A549 (cell line): ENCODE data around the gene TTC16. TPM values are rescaled to one million over a fixed set of nuclear protein-coding genes. Genes with fewer than 3 reads are reported as not detected.

Experiments
- ATAC-seq, 2 experiments: fragments of 200-7000 bp in 1 of 2; fragments of >200 bp in 1 of 2; cut with Nextera tagmentation in 1 of 2; cut with Tn5 transposase in 1 of 2; 3 replicates each; pipeline versions ENCODE4 v1.8.0 to v1.9.1; 2018 to 2020; ENCODE audit warnings: mild to moderate bottlenecking in 1 of 2, moderate library complexity in 1 of 2
- CTCF ChIA-PET: fragments of 300-600 bp; sonication (Branson Sonifier 250); formaldehyde crosslinking; extraction: SDS; loops from one replicate; lab custom pipeline; 2021; ENCODE audit warnings: antibody characterized with exemption, inconsistent platforms; lab: Yijun Ruan, JAX
- POLR2A ChIA-PET: fragments of 350-600 bp; formaldehyde crosslinking; extraction: SDS; loops from one replicate; lab custom pipeline; 2021; ENCODE audit warnings: antibody characterized with exemption, inconsistent platforms; lab: Yijun Ruan, JAX
- DNase-seq, 2 experiments: peaks; one replicate each; pipeline versions ENCODE4 v3.0.0 to v3.0.0-alpha.2; 2011 to 2016; ENCODE audit warnings: low read depth in 1 of 2, low spot score in 1 of 2
- FAIRE-seq: peaks from 2 replicates; lab custom pipeline; 2011; peaks lifted over from hg19 to GRCh38; lab: Jason Lieb, UNC
- H3K27ac ChIP-seq, 2 experiments: fragments of >200 bp; sonication (Bioruptor Twin); formaldehyde crosslinking; 3 replicates each; pipeline ENCODE4 v1.5.1; 2016 to 2017
- H3K4me1 ChIP-seq: fragments of >200 bp; sonication (Bioruptor Twin); formaldehyde crosslinking; 3 replicates; pipeline ENCODE4 v1.6.1; 2016
- H3K4me2 ChIP-seq: fragments of >200 bp; sonication (Bioruptor Twin); formaldehyde crosslinking; 3 replicates; pipeline ENCODE4 v1.6.1; 2016
- H3K4me3 ChIP-seq: fragments of >200 bp; sonication (Bioruptor Twin); formaldehyde crosslinking; 3 replicates; pipeline ENCODE4 v1.5.1; 2016
- H3K9me3 ChIP-seq: fragments of >200 bp; sonication (Bioruptor Twin); formaldehyde crosslinking; 3 replicates; pipeline ENCODE4 v1.6.1; 2016
- BHLHE40 ChIP-seq: IDR thresholded peaks from 2 replicates; pipeline ENCODE4 v1.6.1; 2012; ENCODE audit warnings: low read depth, low read length, inconsistent platforms
- CBX8 ChIP-seq: fragments of 200-600 bp; sonication (generic); IDR thresholded peaks from 2 replicates; pipeline ENCODE4 v1.6.1; 2016
- CEBPB ChIP-seq, 2 experiments: fragments of >200 bp in 1 of 2; sonication (Bioruptor Twin) in 1 of 2; formaldehyde crosslinking in 1 of 2; IDR thresholded peaks; 2 replicates each; pipeline ENCODE4 v1.6.1; 2012 to 2016
- EHF ChIP-seq: fragments of 250-450 bp; sonication (Bioruptor Pico); IDR thresholded peaks from 2 replicates; pipeline ENCODE4 v1.5.0; 2020; ENCODE audit warnings: mild to moderate bottlenecking
- EHMT2 ChIP-seq: fragments of 200-600 bp; sonication (generic); IDR thresholded peaks from 2 replicates; pipeline ENCODE4 v1.6.1; 2016; ENCODE audit warnings: antibody characterized with exemption, low read depth, mild to moderate bottlenecking, moderate library complexity
- EP300 ChIP-seq, 2 experiments: fragments of >200 bp; sonication (Bioruptor Twin); formaldehyde crosslinking; IDR thresholded peaks; 2 replicates in 1 of 2; 3 replicates in 1 of 2; pipeline ENCODE4 v1.6.1; 2016 to 2017
- FOXS1 ChIP-seq: fragments of 250-450 bp; sonication (Bioruptor Pico); IDR thresholded peaks from 2 replicates; pipeline ENCODE4 v1.5.0; 2020; ENCODE audit warnings: mild to moderate bottlenecking, moderate library complexity
- GATA3 ChIP-seq: IDR thresholded peaks from 2 replicates; pipeline ENCODE4 v1.6.1; 2012; ENCODE audit warnings: borderline replicate concordance
- HEYL ChIP-seq: fragments of 250-450 bp; sonication (Bioruptor Pico); IDR thresholded peaks from 2 replicates; pipeline ENCODE4 v1.8.0; 2021; ENCODE audit warnings: mild to moderate bottlenecking, moderate library complexity
- HOXA7 ChIP-seq: fragments of 250-450 bp; sonication (Bioruptor Pico); IDR thresholded peaks from 2 replicates; pipeline ENCODE4 v1.5.0; 2020; ENCODE audit warnings: mild to moderate bottlenecking, moderate library complexity
- HOXB13 ChIP-seq: fragments of 250-450 bp; sonication (Bioruptor Pico); IDR thresholded peaks from 2 replicates; pipeline ENCODE4 v1.5.0; 2020; ENCODE audit warnings: low read depth, mild to moderate bottlenecking, moderate library complexity
- HOXB5 ChIP-seq: fragments of 250-450 bp; sonication (Bioruptor Pico); IDR thresholded peaks from 2 replicates; pipeline ENCODE4 v1.5.0; 2020; ENCODE audit warnings: mild to moderate bottlenecking, moderate library complexity
- JUNB ChIP-seq: fragments of >200 bp; sonication (Bioruptor Twin); formaldehyde crosslinking; IDR thresholded peaks from 2 replicates; pipeline ENCODE4 v1.6.1; 2016
- KDM1A ChIP-seq: fragments of 200-600 bp; sonication (generic); IDR thresholded peaks from 2 replicates; pipeline ENCODE4 v1.6.1; 2016; ENCODE audit warnings: low read depth, mild to moderate bottlenecking
- MAZ ChIP-seq: fragments of 150-350 bp; IDR thresholded peaks from 2 replicates; pipeline ENCODE4 v1.6.1; 2014; ENCODE audit warnings: antibody characterized with exemption, low read depth, low read length, borderline replicate concordance
- NFE2L2 ChIP-seq: fragments of 150-350 bp; conservative IDR thresholded peaks from 2 replicates; pipeline ENCODE4 v1.6.1; 2014; ENCODE audit warnings: low read length
- NR3C1 ChIP-seq: fragments of >200 bp; sonication (Bioruptor Twin); formaldehyde crosslinking; IDR thresholded peaks from 3 replicates; pipeline ENCODE4 v1.6.1; 2017
- RAD21 ChIP-seq, 2 experiments: fragments of >200 bp in 1 of 2; sonication (Bioruptor Twin) in 1 of 2; formaldehyde crosslinking in 1 of 2; IDR thresholded peaks in 1 of 2; conservative IDR thresholded peaks in 1 of 2; 2 replicates in 1 of 2; 3 replicates in 1 of 2; pipeline ENCODE4 v1.6.1; 2012 to 2018; ENCODE audit warnings: inconsistent platforms in 1 of 2
- RCOR1 ChIP-seq: fragments of 150-350 bp; IDR thresholded peaks from 2 replicates; pipeline ENCODE4 v1.6.1; 2014; ENCODE audit warnings: antibody characterized with exemption, low read length, low read depth
- RNF2 ChIP-seq: fragments of 200-600 bp; sonication (generic); IDR thresholded peaks from 2 replicates; pipeline ENCODE4 v1.6.1; 2016; ENCODE audit warnings: low read depth, mild to moderate bottlenecking, antibody characterized with exemption, moderate library complexity, borderline replicate concordance
- TFCP2L1 ChIP-seq: fragments of 250-450 bp; sonication (Bioruptor Pico); IDR thresholded peaks from 2 replicates; pipeline ENCODE4 v1.5.0; 2021; ENCODE audit warnings: mild to moderate bottlenecking
- ZC3H11A ChIP-seq: fragments of 450-650 bp; IDR thresholded peaks from 2 replicates; pipeline ENCODE4 v1.6.1; 2014; ENCODE audit warnings: antibody characterized with exemption, mild to moderate bottlenecking
- ZNF302 ChIP-seq: fragments of 250-450 bp; sonication (Bioruptor Pico); IDR thresholded peaks from 2 replicates; pipeline ENCODE4 v1.9.0; 2021; ENCODE audit warnings: inconsistent platforms, mild to moderate bottlenecking, moderate library complexity
- WGBS: methylation state at CpG from one replicate; pipeline ENCODE4 v1.1.6; 2017; ENCODE audit errors: missing lambda C conversion rate; 5-methylcytosine and 5-hydroxymethylcytosine counted together
- polyA plus RNA-seq, 4 experiments: library from polyadenylated mRNA; depleted of rRNA in 3 of 4; stranded (reverse); fragments of >200 nt; fragmentation: RNase III in 1 of 4; extraction: RNeasy Plus Mini Kit Qiagen cat#74134 plus additional on column Dnase treatment in 1 of 4; gene quantifications; 2 replicates in 3 of 4; 3 replicates in 1 of 4; pipeline ENCODE4 v1.2.3, GENCODE V29; 2011 to 2017
- TF ChIP-seq, protein P1 (sequence below): fragments of 150-350 bp; IDR thresholded peaks from 2 replicates; pipeline ENCODE4 v1.6.1; 2014; ENCODE audit warnings: low read depth, mild to moderate bottlenecking, low read length
- TF ChIP-seq, protein P2 (sequence below): fragments of >200 bp; sonication (Bioruptor Twin); formaldehyde crosslinking; IDR thresholded peaks from 3 replicates; pipeline ENCODE4 v1.5.1; 2016
- TF ChIP-seq, protein P3 (sequence below): fragments of >200 bp; sonication (Bioruptor Twin); formaldehyde crosslinking; IDR thresholded peaks from 2 replicates; pipeline ENCODE4 v1.6.1; 2016
- TF ChIP-seq, protein P4 (sequence below): fragments of 450-650 bp; IDR thresholded peaks from 2 replicates; pipeline ENCODE4 v1.6.1; 2014; ENCODE audit warnings: antibody characterized with exemption
- TF ChIP-seq, protein P5 (sequence below): IDR thresholded peaks from 2 replicates; pipeline ENCODE4 v1.6.1; 2012
- TF ChIP-seq, protein P6 (sequence below): fragments of >200 bp; sonication (Bioruptor Twin); formaldehyde crosslinking; IDR thresholded peaks from 3 replicates; pipeline ENCODE4 v1.6.1; 2016

The TTC16 gene
- polyA plus RNA-seq, 2 of the 4 experiments (the other 2 are of a cell fraction), result not detected

DNA sequence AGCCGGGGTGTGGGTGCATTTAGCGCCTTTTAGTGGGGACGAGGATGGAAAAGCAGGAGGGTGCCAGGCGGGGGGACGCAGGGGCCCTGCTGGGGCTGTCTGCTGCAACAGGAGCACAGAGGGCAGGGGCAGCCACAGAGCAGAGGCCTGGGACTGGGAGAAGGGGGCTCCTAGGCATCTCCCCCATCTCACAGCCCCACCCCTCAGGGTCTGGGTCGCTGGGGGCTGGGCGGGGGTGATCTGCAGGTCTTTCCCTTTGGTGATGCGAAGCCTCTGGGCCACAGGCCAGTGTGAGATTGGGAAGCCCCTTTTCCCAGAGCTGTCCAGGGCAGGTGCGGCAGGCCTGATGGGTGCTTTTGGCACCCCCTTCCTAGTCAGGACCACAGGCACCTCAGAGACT, 14.4 kb downstream of the TTC16 start:
- no peak overlapping the region for H3K4me2 ChIP-seq
- POLR2A ChIA-PET, result no interaction called here
- TF ChIP-seq GATA3 (no peak), TFCP2L1 (CRISPR knock-in tag) (no peak), HOXB13 (no peak), HOXA7 (no peak), NFE2L2 (no peak), ZNF302 (CRISPR knock-in tag) (no peak), FOXS1 (CRISPR knock-in tag) (no peak), HEYL (CRISPR knock-in tag) (no peak), RCOR1 (no peak), KDM1A (no peak), RNF2 (no peak), EHMT2 (no peak)
- TF ChIP-seq, protein P1, sequence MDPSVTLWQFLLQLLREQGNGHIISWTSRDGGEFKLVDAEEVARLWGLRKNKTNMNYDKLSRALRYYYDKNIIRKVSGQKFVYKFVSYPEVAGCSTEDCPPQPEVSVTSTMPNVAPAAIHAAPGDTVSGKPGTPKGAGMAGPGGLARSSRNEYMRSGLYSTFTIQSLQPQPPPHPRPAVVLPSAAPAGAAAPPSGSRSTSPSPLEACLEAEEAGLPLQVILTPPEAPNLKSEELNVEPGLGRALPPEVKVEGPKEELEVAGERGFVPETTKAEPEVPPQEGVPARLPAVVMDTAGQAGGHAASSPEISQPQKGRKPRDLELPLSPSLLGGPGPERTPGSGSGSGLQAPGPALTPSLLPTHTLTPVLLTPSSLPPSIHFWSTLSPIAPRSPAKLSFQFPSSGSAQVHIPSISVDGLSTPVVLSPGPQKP, result no peak
- 84% methylated on average over 7 of the region's 9 CpGs for WGBS
- DNase-seq (no peak), FAIRE-seq (no peak), ATAC-seq (no peak)
- H3K4me1 ChIP-seq, result peaks cover 5% of the 10 kb centered on the region; the same call in 1 of the 3 replicates
- H3K4me3 ChIP-seq, result no peak overlapping the region
- H3K27ac ChIP-seq, result no peak overlapping the region
- CTCF ChIA-PET, result interaction anchor here (0.6 to 15.7 kb wide), 8 partner anchors 10 to 226 kb away, joined by 3 to 243 read pairs (median 14); partner anchors contain the start of genes CDK9 and SH2D3C
- H3K9me3 ChIP-seq, result no peaks in the 10 kb centered on the region

DNA sequence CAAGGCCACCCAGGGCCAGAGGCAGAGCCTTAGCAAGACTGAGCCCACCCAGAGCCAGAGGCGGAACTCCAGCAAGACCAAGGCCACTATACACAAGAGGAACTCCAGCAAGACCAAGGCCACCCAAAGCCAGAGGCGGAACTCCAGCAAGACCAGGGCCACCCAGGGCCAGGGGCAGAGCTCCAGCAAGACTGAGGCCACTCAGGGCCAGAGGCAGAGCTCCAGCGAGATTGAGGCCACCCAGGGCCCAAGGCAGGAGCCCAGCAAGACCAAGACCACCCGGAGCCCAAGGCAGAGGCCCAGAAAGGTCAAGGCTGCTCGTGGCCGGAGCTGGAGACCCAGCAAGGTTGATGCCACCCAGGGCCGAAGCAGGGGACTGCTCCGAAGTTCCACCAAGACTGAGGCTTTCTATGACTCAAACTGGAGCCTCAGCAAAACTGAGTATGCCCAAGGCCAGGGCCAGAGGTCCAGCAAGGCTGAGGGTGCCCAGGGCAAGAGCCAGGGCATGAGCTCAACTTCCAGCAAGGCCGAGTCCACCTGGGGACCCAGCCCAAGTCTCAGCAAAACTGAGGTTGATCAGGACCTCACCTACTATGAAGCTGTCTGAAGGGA, 15.0 kb downstream of the TTC16 start:
- H3K4me1 ChIP-seq, result peaks cover 9% of the 10 kb centered on the region; the same call in 1 of the 3 replicates
- no peak overlapping the region for H3K27ac ChIP-seq
- TF ChIP-seq MAZ (no peak), ZC3H11A (no peak), ZNF302 (CRISPR knock-in tag) (no peak), RAD21 (conservative IDR thresholded peaks at IDR 0.05 in 1 of 2, IDR thresholded peaks at IDR 0.05 in 1 of 2) (no peak), EHF (no peak), HOXB5 (no peak)
- TF ChIP-seq, protein P2, sequence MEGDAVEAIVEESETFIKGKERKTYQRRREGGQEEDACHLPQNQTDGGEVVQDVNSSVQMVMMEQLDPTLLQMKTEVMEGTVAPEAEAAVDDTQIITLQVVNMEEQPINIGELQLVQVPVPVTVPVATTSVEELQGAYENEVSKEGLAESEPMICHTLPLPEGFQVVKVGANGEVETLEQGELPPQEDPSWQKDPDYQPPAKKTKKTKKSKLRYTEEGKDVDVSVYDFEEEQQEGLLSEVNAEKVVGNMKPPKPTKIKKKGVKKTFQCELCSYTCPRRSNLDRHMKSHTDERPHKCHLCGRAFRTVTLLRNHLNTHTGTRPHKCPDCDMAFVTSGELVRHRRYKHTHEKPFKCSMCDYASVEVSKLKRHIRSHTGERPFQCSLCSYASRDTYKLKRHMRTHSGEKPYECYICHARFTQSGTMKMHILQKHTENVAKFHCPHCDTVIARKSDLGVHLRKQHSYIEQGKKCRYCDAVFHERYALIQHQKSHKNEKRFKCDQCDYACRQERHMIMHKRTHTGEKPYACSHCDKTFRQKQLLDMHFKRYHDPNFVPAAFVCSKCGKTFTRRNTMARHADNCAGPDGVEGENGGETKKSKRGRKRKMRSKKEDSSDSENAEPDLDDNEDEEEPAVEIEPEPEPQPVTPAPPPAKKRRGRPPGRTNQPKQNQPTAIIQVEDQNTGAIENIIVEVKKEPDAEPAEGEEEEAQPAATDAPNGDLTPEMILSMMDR, result no peak
- TF ChIP-seq, protein P3, sequence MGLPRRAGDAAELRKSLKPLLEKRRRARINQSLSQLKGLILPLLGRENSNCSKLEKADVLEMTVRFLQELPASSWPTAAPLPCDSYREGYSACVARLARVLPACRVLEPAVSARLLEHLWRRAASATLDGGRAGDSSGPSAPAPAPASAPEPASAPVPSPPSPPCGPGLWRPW, result no peak
- FAIRE-seq (no peak), ATAC-seq (no peak), DNase-seq (no peak)
- no peaks in the 10 kb centered on the region for H3K9me3 ChIP-seq
- ChIA-PET POLR2A (no interaction called here), CTCF (interaction anchor here (0.6 to 15.7 kb wide), 12 partner anchors 9 to 245 kb away, joined by 3 to 243 read pairs (median 24); partner anchors contain the start of genes CDK9, SH2D3C and STXBP1)
- H3K4me2 ChIP-seq, result no peak overlapping the region
- H3K4me3 ChIP-seq, result no peak overlapping the region
- 87% methylated on average over 7 of the region's 9 CpGs for WGBS

DNA sequence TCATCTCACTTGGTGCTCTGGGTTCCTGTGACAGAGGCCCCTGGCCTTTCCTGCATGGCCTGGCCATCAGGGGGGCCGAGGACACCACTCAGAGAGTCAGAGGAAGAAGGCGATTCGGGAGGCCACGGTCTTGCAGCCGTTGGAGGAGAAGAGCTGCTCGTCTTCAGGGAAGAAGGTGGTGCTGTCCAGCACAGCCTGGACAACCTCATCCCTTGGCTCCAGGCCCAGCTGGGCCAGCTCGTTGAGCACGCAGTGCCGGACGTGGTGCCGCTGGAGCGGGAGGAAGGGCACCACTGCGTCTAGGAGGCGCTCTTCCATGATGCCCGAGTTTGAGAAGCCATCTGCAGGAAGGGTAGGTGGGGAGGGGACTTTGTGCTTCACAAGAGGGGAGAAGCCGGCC, 16.1 kb downstream of the TTC16 start:
- Histone ChIP-seq H3K4me3 (no peak overlapping the region), H3K27ac (no peak overlapping the region), H3K4me1 (peaks cover 9% of the 10 kb centered on the region; the same call in 1 of the 3 replicates), H3K4me2 (no peak overlapping the region), H3K9me3 (no peaks in the 10 kb centered on the region)
- no peak for ATAC-seq
- WGBS, result 94% methylated on average over 16 of the region's 16 CpGs
- ChIA-PET CTCF (interaction anchor here (0.7 to 15.7 kb wide), 10 partner anchors 10 to 227 kb away, joined by 3 to 243 read pairs (median 52); partner anchors contain the start of genes CDK9, SH2D3C and STXBP1), POLR2A (no interaction called here)
- DNase-seq, result no peak
- FAIRE-seq, result no peak
- TF ChIP-seq HOXA7 (no peak), JUNB (no peak), RCOR1 (no peak), NR3C1 (no peak), CBX8 (no peak), RAD21 (conservative IDR thresholded peaks at IDR 0.05 in 1 of 2, IDR thresholded peaks at IDR 0.05 in 1 of 2) (no peak), CEBPB (IDR thresholded peaks at IDR 0.05) (no peak), EP300 (IDR thresholded peaks at IDR 0.05) (no peak), HOXB13 (no peak), ZC3H11A (no peak), BHLHE40 (no peak)
- TF ChIP-seq, protein P4, sequence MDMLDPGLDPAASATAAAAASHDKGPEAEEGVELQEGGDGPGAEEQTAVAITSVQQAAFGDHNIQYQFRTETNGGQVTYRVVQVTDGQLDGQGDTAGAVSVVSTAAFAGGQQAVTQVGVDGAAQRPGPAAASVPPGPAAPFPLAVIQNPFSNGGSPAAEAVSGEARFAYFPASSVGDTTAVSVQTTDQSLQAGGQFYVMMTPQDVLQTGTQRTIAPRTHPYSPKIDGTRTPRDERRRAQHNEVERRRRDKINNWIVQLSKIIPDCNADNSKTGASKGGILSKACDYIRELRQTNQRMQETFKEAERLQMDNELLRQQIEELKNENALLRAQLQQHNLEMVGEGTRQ, result no peak
- TF ChIP-seq, protein P5, sequence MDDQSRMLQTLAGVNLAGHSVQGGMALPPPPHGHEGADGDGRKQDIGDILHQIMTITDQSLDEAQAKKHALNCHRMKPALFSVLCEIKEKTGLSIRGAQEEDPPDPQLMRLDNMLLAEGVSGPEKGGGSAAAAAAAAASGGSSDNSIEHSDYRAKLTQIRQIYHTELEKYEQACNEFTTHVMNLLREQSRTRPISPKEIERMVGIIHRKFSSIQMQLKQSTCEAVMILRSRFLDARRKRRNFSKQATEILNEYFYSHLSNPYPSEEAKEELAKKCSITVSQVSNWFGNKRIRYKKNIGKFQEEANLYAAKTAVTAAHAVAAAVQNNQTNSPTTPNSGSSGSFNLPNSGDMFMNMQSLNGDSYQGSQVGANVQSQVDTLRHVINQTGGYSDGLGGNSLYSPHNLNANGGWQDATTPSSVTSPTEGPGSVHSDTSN, result no peak
- TF ChIP-seq, protein P6, sequence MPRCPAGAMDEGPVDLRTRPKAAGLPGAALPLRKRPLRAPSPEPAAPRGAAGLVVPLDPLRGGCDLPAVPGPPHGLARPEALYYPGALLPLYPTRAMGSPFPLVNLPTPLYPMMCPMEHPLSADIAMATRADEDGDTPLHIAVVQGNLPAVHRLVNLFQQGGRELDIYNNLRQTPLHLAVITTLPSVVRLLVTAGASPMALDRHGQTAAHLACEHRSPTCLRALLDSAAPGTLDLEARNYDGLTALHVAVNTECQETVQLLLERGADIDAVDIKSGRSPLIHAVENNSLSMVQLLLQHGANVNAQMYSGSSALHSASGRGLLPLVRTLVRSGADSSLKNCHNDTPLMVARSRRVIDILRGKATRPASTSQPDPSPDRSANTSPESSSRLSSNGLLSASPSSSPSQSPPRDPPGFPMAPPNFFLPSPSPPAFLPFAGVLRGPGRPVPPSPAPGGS, result no peak
